ENCODE data around the gene ACBD6.
"Not testable (repeated sequence)": the region's sequence is repeated elsewhere in the genome, so short reads cannot be mapped to it uniquely, and the experiment has no call there.

Gene ACBD6, protein sequence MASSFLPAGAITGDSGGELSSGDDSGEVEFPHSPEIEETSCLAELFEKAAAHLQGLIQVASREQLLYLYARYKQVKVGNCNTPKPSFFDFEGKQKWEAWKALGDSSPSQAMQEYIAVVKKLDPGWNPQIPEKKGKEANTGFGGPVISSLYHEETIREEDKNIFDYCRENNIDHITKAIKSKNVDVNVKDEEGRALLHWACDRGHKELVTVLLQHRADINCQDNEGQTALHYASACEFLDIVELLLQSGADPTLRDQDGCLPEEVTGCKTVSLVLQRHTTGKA

DNA sequence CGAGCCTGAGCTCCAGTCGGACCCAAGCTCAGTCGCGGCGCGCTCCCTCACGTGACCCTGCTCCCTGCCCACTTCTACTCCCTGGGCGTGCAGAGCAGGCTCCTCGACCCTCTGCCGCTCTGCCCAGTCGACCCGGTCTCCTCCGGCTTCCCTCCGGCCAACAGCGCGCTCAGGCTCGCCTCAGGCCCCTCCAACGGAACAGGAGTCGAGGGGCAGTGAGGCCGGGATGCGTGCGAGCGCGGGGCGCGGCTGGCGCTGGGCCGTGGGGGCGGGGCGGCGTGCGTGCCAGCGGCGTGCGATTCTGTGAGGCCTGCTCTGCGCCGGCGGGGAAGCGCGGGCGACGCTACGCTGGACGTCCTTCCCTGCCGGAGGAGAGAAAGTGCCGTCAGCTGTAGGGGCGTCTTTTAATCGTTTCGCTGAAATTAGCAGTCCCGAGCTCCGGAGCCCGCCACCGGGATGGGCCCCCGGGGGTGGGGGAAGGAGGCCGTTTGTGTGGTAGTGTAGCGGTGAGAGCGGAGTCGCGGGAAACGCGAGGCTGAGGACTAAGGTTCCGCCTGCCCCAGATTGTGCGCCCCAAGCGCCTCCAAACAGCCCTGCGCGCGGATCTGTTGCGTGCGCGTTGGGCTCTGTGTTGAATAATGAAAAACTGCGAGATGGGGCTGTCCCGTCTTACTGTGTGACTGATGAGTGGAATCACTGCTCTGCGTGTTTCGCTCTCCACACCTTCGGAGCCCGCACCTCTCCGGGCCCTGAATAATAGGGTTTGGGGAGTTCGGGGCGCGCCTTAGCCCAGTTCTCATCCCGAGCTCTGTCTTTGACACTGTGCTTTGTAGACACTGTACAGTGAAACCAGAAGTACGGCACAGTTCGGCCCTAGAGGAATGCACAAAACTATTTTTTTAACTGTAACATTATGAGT is at the start of gene ACBD6:
TSS of gene ACBD6 (minus strand) at position 217 of the 919 bp plus-strand sequence. CDS start 311 bp downstream, outside the sequence.
- DNase-seq, result peak; percentile 89

DNA sequence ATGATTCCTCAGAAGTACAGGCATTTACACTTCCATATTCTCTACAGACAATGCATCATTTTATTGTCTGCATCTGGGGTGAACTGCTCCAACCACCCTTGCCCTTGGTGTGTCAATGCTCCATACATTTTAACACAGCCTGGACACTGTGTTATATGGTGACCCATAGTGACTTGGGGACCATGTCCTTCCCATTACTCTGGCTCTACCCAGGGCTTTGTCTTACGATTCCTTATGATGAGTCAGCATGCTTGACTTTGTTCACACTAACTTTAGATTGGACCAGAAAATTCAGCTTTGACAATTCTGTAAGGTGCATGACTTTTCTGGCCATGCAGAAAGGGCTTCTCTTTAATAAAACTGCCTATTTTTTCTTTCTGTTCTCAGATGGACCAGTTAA is 49.6 kb upstream of the ACBD6 start:
- no peak for DNase-seq

DNA sequence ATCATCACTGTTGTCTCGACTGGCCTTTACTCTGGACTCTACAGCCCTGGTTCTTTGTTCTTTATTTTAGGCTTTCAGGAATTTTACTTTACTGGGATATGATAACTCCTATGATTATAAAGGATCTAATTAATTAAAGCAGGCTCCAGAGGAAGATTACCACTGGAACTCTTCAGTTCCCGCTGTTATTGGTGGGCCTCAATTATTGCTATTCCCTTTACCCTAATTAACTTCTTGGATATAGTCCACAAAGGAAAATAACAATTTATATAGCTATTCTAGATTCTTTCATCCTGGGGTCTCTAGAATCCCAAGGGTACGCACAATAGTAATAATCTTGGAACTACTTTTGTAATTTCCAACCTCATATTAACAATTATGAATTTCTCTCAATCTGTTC is 47.9 kb upstream of the ACBD6 start:
- DNase-seq, result no peak

DNA sequence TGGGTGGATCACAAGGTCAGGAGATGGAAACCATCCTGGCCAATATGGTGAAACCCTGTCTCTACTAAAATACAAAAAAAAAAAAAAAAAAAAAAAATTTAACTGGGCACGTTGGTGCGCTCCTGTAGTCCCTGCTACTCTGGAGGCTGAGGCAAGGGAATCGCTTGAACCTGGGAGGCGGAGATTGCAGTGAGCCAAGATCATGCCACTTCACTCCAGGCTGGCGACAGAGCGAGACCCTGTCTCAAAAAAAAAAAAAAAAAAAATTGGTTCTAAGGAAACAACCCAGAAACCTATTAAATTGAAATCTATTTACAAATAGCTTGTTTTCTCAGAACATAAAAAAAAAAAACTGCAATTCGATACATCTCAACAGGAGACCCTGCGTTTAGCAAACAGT is 47.4 kb upstream of the ACBD6 start:
- DNase-seq, result not testable (repeated sequence)

DNA sequence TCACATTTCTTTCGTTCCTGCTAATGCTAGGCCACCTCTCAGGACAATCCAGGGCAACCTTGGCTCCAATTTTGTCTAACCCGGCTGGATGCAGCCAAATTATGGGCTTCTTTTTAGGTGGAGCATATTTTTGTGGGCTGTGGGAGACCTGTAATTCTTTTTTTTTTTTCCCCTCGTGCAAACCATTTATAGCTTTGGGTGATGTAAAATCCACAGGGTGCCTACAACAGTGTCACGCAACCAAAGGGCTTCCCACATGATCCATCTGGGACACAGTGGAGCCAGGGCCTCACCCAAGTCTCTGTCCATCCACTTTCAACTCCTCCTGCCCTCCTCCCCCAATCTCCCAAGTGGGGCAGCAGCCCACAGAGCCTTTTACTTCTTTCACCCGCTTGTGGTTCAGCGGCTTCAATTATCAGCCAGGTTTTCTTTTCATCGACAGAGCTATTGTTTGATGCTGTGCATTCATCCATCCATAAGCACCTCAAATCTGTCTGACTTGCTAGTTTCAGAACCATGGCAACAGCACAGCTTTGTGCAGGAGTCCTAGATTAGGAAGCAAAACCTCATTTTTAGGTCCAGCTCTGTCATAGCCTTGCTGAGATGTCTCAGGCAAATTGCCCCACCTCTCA is 46.4 kb upstream of the ACBD6 start:
- DNase-seq, result no peak

DNA sequence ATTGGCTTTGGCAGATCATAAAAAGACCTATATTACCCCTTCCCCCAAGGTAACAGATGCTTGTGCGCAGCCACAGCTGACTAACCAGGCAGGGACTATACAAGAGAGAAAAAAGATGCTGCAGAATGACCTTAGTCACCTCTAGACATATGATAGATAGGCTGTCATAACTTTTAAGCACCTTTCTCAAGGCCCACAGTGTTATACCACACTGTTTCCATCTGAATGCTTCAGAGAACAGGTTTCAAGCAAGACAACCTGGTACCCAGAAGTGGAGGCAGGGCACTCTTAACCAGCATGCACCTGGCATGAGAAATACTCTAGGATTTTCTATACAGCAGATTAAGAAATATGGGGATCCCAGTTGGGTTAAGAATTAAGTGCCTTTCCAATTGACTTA is 43.6 kb upstream of the ACBD6 start:
- DNase-seq, result no peak

DNA sequence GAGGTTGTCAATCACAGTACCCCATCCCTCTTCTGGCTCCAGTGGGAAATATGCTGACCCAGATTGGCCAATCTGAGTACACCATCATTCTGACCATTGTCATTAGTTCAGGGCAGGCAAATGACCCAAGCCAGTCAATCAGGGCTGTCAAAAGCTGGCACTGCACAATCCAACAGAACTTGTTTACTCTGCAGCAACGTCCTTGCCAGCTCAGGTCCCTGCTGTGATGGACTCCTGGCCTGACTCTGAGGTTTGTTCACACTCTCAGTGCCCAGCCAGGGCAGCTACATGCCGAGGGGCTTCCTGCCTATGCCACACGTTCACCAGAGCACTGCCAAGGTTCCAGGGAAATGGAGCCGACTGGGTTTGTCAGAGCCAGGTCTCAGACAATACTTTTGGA is 41.7 kb upstream of the ACBD6 start:
- DNase-seq, result no peak

DNA sequence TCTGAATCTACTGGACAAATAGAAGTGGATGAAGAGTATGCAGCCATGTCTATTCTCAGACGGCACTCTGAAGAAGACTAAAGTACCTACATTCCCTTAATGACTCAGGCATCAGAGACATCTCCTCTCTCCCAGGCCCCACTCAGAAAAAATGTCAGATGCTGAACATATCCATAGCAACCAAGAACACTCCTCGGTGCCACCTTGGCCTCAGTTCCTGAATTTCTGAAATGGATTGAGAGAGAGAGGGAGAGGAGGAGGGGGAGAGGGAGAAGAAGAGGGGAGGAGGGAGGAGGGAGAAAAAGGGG is 40.4 kb upstream of the ACBD6 start:
- DNase-seq, result no peak

DNA sequence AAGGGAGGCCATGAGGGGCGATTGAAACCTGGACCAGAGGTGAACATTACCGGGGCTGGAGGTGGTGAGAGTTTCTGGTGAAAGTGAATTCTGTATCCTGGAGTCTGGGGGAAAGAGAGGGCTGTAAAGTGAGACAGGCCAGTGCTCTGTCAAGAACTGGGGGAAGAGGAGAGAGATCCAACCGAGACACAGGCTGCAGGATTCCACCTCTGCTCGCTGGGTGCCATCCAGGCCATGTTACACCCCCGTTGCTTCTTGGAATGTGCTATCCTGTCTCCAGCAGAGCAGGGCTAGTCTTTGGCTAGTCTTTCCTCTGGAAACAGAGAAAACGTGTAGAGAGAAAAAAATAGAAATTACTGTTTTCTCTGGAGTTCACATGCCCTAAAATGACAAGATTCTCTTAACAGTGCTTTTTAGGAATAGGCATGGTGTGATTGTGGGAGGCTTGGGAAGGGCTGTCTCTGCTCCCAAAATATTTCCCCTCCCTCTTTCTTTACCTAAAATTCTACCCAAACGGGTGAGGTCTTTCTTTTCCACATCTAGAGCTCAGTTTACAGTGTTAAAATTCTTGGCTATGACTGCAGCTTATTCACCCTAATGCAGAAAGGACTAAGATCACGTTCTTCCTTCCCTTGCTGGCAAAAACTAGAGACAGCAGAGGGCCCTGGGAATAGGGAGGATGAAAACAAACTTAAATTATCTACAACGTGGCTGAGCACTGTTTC is 39.9 kb upstream of the ACBD6 start:
- DNase-seq, result no peak

DNA sequence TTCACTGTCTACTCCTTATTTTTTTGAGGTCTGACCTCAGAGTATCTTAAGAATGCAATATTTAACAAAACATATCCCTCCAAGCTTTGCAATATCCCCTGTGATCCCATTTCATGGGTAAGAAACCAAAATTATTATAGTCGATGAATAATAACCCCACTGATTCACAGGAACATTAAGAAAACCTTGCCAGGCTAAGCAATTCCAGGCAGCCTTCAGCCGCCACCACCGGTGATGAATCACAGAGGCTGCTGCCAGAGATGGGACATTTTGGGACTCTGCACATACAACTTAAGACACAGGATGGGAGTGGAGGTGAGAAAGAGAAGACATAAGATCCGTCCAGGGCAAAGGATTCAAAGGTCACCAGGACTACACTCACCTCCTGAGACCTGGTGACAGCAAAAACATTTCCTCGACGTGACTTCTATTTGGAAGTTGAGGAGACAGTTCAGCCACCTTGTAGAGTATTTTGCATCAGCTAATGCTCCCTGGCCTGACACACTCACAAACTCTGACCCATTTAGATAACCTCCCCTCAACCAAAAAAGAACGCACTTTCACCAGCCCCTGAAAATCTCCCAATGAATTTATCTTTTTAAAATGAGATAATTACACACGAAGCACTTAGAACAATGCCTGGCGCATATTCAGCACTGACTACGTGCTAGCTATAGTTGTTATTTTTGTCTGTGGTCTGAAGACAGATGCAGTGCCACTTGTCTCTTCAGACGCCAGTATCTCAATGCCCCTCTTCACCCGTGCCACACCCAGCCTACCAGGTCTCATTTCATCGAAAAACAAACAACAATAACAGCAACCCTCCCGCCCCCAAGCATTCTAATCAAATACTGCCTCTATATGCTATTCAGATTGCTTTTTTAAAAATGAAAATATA is 38.6 kb upstream of the ACBD6 start:
- no peak for DNase-seq

DNA sequence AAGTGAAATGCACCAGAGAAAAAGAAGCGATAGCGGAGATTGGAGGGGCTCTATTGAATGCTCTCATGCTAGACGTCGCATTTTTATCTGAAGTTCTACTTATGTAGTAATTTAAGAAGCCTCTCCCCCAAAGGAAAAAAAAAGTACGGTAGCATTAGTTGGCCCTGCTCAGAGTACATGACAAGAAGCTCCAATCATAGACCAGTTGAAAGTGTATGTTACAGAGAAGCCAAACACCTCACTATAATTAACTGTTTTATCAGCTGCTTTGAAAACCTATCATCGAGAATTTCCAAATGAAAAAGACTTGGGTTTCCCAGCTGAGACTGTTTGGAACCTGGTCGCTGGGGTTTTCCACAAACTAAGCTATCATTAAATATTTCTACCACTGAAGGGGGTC is 36.8 kb upstream of the ACBD6 start:
- DNase-seq, result no peak

DNA sequence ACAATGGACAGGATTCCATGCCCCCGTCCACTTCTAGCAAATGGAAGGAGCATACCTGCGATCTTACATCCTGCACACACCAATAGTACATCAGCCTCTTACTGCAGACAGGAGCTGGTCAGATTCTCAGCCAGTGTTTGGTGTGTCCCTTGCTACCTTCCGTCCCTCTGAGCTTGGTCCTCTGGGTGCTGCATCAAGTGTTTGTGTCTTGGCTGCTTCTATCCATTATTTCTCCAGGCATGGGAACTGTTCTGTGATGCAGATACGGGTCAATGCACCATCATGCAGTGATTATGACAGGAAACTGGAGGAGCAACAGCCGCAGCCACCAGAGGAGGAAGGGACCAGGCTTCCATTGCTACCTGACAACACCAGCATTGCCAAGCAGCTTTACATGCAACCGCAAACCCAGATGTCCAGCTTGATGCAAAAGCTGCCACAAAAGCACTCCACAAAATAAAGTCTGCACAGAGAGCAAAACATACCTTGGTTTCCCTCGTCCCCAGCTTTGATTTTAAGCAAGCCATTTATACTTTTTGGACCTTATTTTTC is 34.5 kb upstream of the ACBD6 start:
- DNase-seq, result no peak

DNA sequence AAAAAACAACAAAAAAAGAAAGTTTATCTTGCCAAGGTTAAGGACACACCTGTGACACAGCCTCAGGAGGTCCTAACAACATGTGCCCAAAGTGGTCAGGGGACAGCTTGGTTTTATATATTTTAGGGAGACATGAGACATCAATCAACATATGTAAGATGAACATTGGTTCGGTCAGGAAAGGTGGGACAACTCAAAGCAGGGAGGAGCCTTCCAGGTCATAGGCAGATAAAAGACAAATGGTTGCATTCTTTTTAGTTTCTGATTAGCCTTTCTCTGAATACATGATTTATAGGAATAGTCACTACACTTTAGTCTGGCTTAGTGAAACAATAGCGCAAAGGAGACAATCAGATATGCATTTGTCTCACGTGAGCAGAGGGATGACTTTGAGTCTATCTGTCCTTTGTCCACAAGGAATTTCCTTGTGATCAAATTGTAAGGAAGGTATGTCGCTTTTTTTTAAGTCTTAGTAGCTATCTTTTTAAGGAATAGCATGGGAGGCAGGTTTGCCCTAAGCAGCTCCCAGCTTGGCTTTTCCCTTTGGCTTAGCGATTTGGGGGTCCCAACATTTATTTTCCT is 33.1 kb upstream of the ACBD6 start:
- DNase-seq, result no peak

DNA sequence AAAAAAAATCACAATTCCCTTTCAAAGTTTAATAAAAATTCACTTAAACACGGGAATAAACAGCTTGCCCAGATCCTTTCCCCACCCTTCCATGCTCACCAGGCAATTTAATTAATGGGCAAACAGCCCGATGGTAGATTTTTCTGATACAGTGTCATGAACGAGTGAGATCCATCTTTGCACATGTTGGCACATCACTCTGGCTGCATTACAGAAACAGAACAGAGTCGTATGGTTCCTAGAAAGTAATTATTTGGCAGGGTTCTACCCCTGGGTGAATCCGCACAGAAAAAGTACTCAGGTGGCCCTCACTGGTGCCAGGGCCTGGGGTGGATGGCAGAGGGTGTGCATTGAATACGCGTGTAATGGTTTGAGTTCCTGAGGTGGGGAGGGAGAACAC is 31.8 kb upstream of the ACBD6 start:
- DNase-seq, result no peak

DNA sequence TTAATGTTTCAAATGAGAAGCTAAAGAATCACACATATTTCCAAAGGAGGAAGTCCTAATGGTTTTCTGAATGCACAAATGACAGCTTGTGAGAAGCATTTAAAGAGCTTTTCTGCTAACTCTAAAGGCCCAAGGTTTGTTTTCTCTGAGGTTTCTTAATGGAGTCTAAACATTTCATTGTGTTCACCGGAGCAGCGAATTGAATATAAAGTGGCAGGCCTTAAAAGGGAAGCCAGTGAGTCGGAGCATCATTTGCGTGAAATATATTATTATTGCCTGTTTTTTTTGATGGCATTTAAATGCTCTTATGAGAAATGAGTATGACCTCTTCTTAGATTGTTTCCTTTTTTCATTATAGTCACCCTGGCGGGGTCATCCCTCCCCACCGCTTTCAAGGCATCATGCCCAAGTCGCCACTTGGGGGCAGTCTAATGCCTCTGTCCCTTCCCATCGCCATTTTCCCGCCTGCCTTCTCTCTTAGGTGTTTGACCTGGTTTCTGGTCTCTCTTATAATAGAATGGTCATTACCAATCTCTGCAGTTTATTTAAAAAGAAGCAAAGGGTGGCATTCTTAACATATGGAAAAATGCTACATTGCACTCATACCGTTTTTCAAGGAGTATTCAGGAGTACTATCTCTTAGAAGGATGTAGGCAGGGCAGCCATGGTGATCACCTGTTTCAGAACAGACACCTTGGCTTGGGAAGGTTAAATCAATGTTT is 31.1 kb upstream of the ACBD6 start:
- DNase-seq, result peak; percentile 76

DNA sequence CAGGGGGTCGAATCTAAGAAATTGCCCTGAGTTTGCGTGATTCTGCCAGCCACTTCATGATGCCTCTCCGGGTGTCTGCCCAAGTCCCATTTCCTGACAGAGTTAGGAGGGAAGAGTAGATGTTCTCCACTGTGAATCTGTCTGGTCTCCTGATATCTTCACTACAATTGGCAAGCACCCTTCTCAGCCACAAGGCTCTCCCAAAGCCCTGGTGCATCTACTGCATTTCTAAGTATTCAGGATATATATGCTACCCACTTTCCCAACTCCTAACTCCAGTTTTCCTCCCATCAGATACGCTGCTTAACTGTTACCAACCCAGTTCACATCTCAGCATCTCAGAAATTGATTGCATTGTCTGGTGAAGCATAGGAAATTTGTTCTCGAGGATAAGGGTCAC is 30.5 kb upstream of the ACBD6 start:
- no peak for DNase-seq

DNA sequence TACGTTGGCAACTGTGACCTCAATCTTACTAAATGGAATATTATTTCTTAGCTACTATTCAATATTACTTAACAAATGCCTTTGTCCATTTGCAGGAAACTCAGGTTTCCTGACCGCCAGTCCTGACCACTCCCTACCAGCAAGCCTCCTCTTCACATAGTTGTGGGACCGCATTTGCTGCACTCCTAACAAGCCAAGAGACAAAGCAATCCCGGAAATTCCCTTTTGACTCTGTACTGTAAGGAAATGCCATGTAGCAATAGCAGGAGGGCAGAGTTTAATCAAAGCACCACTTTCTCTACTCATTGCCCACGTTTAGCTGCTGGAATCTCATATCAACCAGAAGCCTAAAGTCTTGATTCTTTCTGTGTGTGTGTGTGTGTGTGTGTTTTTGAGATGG is 28.1 kb upstream of the ACBD6 start:
- no peak for DNase-seq

DNA sequence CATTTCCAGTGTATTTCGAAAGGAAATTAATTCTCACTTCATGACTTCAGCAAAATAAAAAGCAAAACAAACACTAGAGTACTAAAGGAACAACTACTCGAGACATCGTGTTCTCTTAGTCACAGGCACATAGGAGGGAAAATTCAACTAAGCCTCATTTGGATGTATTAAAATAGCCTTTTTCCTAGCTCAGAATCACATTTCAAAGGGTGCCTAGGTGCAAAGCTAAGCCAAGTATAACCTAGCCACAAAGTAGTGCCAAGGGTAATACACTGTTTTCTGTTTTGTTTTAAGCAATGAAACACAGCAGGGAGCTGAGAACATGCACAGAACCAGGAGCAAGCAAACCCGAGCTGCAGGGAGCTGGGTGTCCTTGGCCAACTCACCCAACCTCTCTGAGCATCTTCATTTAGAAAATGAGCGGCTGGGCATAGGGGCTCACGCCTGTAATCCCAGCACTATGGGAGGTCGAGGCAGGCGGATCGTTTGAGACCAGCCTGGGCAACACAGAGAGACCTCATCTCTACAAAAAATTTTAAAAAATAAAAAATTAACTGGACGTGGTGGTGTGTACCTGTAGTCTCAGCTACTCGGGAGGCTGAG is 26.6 kb upstream of the ACBD6 start:
- DNase-seq, result no peak

DNA sequence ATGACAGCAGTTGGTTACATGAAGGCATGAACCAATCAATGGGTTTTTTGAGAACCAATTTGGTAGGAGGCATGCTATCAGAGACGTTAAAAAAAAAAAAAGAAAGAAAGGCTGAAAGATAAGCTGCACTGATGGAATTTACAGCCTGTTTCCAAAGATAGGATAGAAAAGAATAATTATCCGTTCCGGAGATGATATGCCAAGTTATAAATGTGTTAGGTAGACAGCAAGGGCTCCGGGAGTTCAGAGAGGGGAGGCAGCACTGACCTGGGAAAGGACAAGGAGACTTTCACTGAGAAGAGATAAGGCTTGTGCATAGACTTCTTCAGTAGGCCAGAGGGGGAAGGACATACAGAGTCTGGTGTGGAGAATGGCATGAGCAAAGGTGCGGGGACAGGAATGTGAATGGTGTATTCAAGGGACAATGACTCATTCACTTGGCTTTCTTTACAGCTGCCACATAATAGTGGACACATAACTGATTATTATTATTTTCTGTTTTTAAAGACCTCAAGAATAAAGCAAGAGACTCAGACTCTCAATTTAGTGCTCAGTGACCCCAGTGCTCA is 24.8 kb upstream of the ACBD6 start:
- DNase-seq, result no peak

DNA sequence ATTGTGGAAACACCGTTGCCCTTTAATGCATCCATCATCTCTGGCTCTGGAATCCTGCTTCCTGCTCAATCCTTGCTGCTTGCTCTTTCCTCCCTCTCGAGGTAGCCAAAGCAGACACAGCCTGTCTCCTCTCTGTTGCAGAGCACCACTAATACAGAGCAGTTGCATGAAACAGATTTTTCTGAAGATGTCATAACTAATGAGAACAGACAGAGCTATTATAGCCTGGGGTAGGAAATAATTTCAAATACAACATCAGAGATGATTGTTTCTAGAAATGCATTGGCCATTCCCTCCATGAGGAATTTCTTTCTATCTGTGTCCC is 23.3 kb upstream of the ACBD6 start:
- DNase-seq, result no peak

Measured in activated CD4-positive, alpha-beta T cell treated with anti-CD3 and anti-CD28 coated beads, Interleukin-2, Interleukin-6, amounts not matched to agents 100 ng/mL and 50 ng/mL, durations not matched to agents 16 hours and 8 hours (primary cell).